H1 (cell line): ENCODE data around the gene SEC16A. TPM values are rescaled to one million over a fixed set of nuclear protein-coding genes. Genes with fewer than 3 reads are reported as not detected.

Source experiments
- GABPA ChIP-seq: IDR thresholded peaks from 2 replicates; pipeline ENCODE4 v1.6.1; 2011; ENCODE audit warnings: mild to moderate bottlenecking, low read length, moderate library complexity, borderline replicate concordance; ENCODE audit not compliant: insufficient read depth
- RAD21 ChIP-seq, 2 experiments: IDR thresholded peaks in 1 of 2; conservative IDR thresholded peaks in 1 of 2; 2 replicates each; pipeline ENCODE4 v1.6.1; 2011; ENCODE audit warnings: low read depth in 2 of 2, low read length in 2 of 2, improper control_type of control experiment in 1 of 2, inconsistent platforms in 1 of 2, mild to moderate bottlenecking in 1 of 2, moderate library complexity in 1 of 2
- polyA plus RNA-seq, 7 experiments: library from polyadenylated mRNA; depleted of rRNA in 3 of 7; stranded (reverse) in 5 of 7; unstranded in 2 of 7; fragments of >200 nt in 5 of 7; fragments of 200-250 nt in 2 of 7; gene quantifications; 1 replicate in 5 of 7; 2 replicates in 1 of 7; 4 replicates in 1 of 7; pipeline versions ENCODE4 v1.2.1 to v1.2.3, GENCODE V29; 2011 to 2013; ENCODE audit warnings: missing spikeins in 2 of 7, mixed read lengths in 2 of 7
- total RNA-seq: library from RNA; stranded (reverse); fragmentation: NEBNext Ultra II Directional; extraction: Animal tissue kit (Norgen Biotek cat#: 25700); gene quantifications from 2 replicates; pipeline ENCODE4 v1.2.1, GENCODE V29; 2021
- TF ChIP-seq, protein P1 (sequence below), 3 experiments: IDR thresholded peaks; 1 replicate in 2 of 3; 2 replicates in 1 of 3; pipeline versions ENCODE4 v1.5.1 to v1.6.1; 2011; ENCODE audit warnings: low read length in 3 of 3, mild to moderate bottlenecking in 3 of 3, inconsistent platforms in 2 of 3, low read depth in 1 of 3, moderate library complexity in 1 of 3; ENCODE audit not compliant: insufficient read depth in 1 of 3; ENCODE audit errors: control extremely low read depth in 1 of 3
- TF ChIP-seq, protein P2 (sequence below): IDR thresholded peaks from 2 replicates; pipeline ENCODE4 v1.6.1; 2011; ENCODE audit warnings: low read length, improper control_type of control experiment

SEC16A gene
- total and polyA plus RNA-seq, 2 of the 8 experiments (the other 6 are each of a cell fraction or from before 2014, with no cell fraction given) = 21.6 to 49.0 TPM

DNA sequence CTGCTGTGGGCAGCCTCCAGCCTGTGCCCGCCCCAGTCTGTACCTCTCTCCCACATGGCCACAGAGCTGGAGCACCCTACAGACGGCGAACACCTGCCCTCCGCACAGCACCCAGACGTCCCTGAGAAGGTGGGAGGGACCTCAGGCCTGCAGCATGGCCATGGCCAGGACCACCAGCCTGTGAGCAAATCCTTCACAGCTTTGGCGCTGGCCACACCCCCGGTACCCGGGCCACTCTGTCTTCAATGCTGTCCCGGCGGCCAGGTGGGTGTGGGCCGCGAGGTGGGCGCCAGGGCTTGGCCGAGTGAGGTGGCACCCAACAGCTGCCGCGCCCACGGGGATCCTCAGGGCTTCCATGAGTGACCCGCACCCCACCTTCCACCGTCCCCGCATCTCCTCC is 44.3 kb upstream of the SEC16A start (continued):
- no peak for TF ChIP-seq GABPA
- TF ChIP-seq, protein P1, sequence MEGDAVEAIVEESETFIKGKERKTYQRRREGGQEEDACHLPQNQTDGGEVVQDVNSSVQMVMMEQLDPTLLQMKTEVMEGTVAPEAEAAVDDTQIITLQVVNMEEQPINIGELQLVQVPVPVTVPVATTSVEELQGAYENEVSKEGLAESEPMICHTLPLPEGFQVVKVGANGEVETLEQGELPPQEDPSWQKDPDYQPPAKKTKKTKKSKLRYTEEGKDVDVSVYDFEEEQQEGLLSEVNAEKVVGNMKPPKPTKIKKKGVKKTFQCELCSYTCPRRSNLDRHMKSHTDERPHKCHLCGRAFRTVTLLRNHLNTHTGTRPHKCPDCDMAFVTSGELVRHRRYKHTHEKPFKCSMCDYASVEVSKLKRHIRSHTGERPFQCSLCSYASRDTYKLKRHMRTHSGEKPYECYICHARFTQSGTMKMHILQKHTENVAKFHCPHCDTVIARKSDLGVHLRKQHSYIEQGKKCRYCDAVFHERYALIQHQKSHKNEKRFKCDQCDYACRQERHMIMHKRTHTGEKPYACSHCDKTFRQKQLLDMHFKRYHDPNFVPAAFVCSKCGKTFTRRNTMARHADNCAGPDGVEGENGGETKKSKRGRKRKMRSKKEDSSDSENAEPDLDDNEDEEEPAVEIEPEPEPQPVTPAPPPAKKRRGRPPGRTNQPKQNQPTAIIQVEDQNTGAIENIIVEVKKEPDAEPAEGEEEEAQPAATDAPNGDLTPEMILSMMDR (IDR thresholded peaks at IDR 0.05; ENCODE audit: control extremely low read depth in 1 of 3, insufficient read depth in 1 of 3, low read depth in 1 of 3, low read length in 3 of 3) = no peak
- TF ChIP-seq RAD21 (IDR thresholded peaks at IDR 0.05 in 1 of 2, conservative IDR thresholded peaks at IDR 0.05 in 1 of 2; ENCODE audit: low read depth in 2 of 2, low read length in 2 of 2) = no peak
- TF ChIP-seq, protein P2, sequence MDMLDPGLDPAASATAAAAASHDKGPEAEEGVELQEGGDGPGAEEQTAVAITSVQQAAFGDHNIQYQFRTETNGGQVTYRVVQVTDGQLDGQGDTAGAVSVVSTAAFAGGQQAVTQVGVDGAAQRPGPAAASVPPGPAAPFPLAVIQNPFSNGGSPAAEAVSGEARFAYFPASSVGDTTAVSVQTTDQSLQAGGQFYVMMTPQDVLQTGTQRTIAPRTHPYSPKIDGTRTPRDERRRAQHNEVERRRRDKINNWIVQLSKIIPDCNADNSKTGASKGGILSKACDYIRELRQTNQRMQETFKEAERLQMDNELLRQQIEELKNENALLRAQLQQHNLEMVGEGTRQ = no peak
